Stimulated activated CD4-positive, alpha-beta T cell treated with anti-CD3 and anti-CD28 coated beads, Interleukin-4, amount 100 ng/mL, for 48 hours (primary cell): ENCODE measurements around the gene POLR2L.

ENCODE experiments used
- DNase-seq, 2 donors: peaks; one replicate each; pipeline ENCODE4 v3.0.0-alpha.2; 2020; ENCODE audit warnings: low read depth in 2 of 2

POLR2L gene

DNA sequence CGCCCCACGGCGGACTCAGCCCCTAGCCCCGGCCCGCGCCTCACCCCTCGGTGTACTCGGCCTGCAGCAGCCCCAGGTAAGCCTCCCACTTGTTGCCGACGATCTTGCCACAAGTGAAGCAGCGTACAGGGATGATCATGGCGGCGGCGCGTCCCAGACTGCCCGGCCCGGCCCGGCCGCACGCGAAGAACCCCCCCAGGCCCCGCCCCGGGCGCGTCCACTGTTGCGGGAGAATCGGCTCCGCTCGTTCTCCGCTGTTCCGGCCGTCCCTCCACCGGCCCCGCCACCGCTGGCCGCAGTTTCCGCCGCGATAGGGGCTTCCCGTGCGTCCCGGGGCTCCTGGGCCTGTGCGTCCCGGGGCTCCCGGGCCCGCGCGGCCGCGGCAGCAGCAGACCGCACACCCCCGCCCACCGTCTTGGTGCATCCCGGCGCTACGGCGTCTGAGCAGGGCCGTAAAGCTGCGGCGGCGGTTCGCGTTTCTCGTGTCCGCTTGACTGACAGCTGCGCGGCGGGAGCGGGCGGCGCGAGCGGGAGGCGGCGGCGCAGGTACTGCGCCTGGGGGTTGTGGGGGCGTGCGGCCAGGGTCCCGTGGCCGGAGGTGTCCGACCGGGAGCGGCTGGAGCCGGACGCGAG is at the start of gene POLR2L, which contains the start of gene TSPAN4:
Gene POLR2L, minus strand, starts transcription at position 160 of the 633 bp plus-strand sequence. Its CDS starts 21 bp downstream, at position 139.
Gene TSPAN4, plus strand, starts transcription at position 483 of the 633 bp plus-strand sequence. CDS start 7,453 bp downstream, outside the sequence.
- peak; percentile 84 to 86 for DNase-seq

DNA sequence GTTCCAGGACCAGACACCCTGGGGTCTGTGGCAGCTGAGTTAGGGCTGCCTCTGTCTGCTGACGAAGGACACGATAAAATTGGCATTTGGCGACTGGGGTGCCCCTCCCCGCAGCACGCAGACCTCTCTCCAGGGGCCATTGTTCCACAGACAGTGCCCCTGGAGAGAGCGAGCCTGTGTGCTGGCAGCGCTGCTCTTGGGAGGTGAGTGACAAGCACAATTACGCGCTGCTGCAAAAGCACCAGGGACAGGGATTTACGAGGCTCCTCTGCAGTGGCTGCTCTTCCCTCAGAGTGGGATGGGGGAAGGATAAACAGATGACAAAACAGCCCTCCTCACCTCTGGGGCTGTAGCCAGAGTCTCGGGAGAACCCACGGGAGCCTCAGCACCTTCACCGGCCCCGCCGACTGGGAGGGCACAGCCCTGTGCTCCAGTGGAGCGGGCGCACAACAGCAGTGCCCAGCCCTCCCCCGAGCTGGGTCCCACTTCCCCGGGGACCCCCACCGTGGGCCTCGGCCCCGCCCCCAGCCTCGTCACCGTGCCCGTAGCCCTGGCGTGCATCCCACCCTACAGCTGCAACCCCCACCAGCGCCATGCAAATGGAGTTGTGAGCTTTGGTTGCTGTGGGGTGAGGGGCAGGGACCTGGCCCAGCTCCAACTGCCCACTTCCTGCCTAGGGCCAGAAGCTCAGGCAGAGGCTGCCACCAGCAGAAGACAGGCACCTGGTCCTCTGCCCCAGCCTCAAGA is 48.6 kb upstream of the POLR2L start:
- no peak for DNase-seq

DNA sequence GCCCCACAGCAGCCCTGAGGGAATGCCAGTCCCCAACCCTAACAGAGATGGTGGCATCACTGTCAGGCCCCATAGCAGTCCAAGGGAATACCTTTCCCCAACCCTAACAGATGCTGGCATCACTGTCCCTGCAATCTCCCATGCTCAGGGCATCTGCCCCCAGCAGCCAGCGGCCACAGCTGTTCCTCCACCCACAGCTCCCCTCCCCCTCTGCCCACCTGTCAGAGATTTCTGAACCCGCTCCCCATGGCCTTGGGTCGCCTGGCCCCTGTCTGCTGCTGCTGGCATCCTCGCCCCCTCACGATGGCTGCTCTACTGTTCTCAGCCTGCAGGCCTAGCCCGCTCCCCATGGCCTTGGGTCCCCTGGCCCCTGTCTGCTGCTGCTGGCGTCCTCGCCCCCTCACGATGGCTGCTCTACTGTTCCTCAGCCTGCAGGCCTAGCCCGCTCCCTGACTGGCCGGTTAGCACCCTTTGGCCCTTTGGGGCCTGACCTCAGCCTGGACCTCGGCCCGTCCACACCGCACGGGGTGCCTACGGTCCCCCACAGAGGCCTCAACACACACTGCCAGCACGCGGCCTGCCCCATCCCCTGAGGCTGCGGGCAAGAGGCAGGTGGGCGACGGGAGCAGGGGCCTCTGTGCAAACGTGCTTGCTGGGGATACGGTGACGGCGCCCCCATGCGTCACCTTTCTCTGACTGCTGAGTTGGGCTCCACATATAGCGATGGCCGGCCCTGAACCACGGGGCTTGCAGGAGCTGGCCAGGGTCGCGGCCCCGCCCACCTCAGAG is 47.6 kb upstream of the POLR2L start:
- DNase-seq = no peak

DNA sequence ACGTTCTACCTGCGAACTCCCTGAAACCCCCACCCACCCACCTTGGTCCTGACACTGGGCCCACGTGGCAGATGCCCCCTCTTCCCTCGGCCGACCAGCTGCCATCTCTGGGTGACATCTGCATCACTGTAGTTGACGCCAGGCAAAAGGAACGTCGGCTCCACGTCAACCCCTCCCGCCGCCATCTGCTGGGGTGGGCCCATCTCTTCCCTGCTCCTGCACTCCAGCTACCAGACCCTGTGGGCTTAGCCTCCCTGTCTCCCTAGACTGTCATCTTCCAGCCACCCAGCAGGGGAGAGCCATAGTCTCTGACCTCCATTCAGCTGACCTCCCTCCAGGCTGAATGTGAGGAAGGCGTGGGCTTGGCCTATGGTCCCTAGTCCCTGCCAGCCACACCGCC is 46.9 kb upstream of the POLR2L start:
- no peak for DNase-seq

DNA sequence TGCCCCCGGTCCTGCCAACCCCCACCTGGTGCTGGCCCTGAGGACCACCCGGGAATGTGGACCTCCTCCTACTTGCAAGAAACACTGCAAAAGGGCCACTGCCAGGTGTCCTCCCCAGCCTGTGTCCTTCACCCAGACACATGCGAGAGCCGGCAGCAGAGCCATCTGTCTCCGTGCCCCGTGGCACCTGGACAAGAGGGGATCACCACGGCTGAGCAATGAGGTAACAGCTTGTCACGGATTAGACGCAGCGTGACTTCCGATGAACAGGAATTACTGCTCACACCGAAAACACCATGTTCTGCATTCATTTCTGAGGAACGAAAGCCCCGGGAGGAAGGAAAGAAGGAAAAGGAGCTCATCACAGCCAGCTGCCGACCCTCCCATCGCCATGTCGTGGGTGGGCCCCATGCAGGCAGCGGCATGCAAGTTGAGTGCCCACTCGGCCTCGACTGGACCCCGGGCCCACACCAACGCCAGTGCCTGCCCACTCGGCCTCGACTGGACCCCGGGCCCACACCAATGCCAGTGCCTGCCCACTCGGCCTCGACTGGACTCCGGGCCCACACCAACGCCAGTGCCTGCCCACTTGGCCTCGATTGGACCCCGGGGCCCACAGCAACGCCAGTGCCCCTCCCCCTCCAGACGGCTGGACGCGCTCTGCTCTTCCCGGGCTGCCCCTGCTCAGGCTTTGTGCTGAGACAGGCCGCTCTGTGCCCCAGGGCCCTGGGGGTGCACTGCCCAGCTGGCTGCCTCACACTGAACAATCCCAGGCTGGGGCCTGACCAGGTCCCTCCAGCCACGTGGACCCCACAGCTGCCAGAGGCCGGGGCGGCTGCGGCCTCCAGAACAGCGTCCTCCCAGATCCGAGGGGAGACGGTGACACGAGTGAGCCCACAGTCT is 46.2 kb upstream of the POLR2L start:
- DNase-seq = no peak

DNA sequence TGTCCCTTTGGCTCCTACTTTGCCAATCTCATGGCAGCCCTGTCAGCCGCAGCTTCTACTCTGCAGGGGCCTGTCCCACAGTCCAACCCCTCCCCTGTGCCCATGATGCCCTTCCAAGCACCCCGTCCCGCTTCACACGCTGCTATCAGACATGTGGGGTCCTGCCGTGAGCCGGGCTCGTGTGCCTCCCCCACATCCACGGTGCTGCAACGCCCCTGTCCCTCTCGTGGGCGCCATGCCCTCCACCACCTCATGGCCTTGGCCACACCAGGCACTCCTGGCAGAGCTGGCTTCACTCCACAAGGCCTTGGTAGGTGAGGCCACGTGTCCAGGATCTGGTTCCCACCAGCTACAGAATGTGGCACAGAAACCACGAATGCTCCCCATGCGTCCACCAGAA is 45.3 kb upstream of the POLR2L start:
- DNase-seq = no peak

DNA sequence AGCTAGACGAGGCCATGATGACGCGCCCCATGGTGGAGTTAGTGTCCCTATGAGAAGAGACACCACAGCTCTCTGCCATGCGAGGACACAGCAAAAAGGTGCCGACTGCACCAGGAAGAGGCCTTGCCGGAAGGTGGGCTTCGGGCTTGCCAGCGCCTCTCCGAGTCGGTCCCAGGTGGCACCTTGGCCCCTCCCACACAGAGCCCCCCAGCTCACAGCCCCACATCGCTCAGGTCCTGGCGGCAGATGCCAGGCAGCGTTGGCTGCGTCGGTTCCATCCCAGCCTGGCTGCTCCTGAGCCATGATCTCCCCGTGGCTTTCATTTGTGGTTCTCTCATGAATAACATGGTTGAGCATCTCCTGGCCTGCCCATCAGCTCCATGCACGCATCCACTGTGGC is 44.2 kb upstream of the POLR2L start:
- no peak for DNase-seq

DNA sequence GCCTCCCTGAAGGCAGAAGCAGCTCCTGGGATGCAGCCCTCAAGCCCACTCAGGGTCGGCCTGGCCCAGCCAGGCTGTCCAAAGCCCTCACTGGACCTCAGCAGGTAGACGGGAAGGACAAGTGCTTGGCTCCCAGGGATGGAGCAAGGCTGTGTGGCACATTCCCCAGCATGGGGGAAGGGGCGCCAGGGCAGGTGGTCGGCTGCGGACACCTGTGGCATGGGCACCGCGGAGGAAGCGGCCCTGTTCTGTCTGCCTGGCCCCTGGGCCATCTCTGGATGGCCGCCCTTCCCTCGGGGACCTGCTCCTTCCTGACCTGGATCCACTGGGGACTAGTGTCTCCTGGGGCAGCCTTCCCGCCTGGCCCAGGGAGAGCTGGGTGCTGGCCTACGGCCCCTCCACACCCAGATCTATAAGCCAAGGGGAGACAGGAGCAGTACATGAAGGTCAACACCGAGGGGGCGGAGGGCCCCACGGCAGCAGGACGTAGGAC is 42.3 kb upstream of the POLR2L start:
- no peak for DNase-seq

DNA sequence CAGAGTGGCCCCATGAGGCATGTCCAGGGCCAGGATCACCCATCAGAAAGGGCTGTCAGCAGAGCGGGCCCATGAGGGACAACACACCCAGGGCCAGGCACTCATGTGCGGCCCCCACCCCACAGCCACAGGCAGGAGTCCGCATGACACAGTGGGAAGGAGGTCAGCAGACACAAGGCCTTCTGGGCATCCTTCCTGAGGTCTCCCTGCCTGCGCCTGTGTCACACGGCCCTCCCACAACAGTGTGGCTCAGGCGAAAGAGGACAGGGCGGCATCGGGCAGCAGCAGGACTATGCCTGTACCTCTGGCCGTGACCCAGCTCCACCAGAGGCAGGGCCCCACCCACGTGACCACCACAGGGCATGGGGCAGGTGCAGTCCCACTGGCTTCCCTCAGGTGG is 41.2 kb upstream of the POLR2L start:
- no peak for DNase-seq

DNA sequence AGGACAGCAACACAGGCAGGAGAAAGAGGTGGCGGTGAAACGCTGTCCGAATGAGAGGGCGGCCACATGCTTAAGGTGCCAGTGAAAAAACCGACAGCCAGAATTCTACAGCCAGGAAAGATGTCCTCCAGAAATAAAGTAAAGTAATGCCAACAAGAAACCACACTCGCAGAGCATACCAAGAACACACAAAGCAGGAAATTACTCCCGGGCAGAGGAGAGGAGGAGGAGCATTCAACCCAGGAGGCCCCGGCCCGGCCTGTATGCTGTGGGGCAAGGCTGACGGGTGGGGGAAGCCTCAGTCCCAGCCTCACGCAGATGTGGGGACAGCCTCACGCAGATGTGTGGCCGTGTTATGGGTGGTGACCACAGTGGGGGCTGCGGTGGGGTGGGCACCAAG is 40.3 kb upstream of the POLR2L start:
- DNase-seq = no peak

DNA sequence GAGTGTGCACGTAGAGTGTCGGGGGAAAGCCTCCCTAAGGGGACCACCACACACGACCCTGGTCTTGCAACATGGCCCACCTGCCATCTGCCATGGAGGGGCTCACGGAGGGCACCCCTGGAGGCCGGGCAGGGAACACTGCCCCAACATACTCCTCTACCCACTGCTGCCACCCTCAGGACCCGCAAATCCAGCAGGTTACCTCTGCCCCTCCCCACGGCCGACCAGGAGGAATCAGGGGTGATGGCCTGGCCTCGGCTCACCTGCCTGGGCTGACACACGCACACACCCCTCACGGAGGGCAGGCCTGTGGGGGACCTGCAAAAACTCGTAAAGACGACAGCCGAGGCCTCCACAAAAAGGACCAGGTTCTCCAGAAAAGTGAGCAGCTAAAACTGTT is 38.1 kb upstream of the POLR2L start:
- DNase-seq = no peak

DNA sequence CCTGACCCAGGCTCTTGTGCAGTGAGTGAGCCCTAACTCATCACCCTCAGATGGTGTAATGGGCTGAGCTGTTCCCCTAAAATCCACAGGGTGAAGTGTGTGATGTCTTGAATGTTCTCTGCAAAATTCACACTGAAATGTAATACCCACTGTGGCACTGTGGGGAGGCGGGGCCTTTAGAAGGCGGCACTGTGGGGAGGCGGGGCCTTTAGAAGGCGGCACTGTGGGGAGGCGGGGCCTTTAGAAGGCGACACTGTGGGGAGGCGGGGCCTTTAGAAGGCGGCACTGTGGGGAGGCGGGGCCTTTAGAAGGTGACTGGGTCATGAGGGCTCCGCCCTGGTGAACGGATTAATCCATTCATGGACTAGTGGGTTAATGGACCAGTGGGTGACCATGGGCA is 35.2 kb upstream of the POLR2L start:
- DNase-seq = peak; percentile 25 to 34

DNA sequence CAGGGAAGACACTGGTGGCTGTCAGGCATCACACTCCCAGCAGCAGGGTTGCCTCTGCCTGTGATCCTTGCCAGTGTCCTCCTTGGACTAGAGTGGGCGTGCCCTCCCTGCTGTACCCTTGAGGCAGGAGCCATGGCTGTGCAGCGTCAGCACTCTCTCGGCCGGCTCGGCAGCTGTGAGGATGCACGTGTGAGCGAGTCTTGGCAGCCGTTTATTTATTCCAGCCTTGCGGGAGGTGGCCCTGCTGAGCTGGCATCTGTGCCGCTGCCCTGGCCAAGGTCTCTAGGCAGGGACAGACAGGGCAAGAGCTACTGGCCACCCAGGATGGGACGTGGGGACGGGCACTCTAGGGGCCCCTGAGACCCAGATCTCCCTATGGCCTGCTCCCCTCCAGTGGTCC is 34.2 kb upstream of the POLR2L start:
- no peak for DNase-seq

DNA sequence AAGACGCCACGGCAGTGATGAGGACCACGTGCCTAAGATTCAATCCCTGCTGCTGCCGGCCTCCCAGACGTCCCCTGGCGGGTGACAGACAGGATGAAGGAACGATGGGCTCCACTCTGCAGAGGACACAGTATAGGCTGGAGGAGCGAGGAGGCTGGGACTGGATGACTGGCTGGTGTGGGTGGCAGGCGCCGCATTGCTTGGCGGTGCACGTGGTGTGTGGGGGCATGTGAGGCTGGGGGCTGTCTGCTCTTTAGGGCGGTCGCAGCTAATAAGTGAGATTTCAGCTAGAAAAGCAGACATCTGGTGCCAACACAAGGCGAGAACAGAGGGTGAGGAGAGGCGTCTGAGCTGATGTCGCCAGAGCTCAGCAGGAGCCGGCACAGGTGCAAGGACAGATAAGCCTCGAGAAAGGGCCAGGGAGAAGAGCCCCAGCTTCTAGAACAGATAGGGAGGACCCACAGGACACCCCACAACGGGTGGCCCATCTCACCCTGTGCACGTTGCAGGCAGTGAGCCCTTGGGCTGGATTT is 33.5 kb upstream of the POLR2L start:
- no peak for DNase-seq

DNA sequence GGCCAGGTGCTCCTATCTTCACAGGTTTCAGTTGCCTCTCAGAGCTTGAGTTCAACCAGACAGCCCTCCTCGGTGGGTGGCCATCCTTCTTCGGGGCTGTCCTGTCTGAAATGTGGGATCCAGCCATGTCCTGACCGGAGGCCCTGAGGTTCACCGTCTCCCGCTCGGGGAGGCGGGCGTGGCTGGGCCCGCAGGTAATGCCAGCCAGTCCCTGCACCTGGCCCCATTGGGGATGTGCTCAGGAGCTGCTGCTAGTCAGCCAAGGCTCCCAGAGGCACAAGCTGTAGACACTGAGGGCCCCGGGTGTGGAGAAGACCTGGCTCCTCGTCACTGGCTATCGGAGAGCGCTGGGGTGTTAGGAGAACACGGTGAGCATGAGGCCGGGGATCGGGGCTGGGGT is 32.9 kb upstream of the POLR2L start:
- no peak for DNase-seq

DNA sequence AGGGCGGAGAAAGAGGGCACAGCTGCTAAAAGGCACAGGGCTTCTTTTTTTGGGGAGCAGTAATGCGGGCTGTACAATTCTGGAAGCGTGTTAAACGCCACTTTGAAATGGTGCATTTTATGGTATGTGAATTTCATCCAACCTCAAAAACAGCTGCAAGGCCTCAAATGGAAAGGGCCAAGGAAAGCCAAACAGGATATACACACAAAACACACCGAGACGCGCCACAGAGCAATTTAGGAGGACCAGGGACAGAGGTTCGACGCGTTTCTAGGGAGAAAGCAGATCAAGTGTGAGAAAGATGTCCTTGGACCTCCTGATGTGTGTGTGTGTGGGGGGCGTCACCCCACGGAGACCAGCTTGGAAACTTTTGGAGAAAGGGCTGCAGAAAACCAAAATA is 31.4 kb upstream of the POLR2L start:
- no peak for DNase-seq

DNA sequence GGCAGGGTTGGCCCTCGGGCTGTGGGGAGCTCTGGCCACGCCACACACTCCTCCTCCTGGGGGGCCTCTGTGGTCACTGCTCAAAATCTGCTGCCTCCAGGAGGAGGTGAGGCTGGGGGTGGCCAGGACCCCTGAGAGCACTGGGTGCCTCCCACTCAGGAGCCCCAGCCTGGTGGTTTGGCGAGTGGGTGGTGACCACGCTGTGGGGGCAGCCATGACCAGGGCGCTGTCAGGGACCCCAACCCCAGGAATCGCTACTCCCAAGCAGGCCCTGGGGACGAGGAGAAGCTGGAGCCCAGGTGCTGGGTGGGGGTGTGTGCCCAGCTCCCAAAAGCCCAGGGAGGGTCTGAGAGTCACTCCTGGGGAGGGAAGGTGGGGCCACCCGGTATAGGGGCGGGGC is 30.5 kb upstream of the POLR2L start:
- no peak for DNase-seq

DNA sequence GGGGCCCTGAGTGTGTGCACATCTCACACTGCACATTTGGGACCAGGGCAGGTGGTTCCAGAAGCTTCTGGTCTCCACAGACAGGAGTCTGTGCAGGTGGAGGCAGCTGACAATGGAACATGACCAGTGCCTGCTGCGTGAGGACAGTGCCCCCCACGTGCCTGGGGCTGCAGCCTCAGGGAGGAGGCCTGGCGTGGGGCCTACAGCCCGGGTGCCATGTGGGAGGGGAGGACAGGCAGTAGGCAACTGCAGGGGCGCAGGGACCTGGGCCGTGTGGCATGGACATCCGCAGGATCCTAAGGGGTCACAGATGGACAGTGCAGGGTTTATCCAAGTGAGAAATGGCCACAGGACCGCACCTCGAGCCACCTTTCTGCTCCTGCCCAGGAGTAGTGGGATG is 29.1 kb upstream of the POLR2L start:
- no peak for DNase-seq

DNA sequence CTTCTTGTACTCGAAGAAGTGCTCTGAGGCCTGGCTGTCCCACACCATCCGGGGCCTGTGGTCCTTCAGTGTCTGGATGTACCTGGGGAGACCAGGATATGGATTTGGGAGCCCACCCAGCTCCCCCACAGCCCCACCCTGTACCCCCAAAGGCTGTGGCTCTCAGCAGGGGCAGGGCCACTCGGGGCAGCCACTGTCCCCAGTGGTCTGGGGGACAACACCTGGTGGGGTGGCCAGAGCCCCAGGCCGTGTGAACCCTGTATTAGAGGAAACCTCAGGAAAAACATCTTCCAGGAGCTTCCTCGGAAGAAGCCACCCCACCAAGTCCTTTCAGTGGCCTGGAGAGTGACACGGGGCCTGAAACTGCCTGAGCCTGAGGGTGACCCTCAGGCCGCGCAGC is 28.1 kb upstream of the POLR2L start:
- DNase-seq = no peak

DNA sequence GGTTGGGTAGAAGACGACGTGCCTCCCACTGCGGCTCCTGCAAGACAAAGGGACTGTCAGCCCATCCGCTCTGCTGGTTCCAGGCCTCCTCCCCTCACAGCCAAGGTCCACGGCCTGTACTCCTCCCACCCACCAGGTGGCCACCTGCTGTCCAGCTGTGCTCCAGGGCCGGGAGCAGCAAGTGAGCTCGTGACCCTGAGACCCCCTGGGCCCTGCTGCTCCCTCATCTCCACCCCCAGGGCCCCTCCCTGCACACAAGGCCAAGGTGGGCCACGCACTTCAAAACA is 27.7 kb upstream of the POLR2L start:
- no peak for DNase-seq

DNA sequence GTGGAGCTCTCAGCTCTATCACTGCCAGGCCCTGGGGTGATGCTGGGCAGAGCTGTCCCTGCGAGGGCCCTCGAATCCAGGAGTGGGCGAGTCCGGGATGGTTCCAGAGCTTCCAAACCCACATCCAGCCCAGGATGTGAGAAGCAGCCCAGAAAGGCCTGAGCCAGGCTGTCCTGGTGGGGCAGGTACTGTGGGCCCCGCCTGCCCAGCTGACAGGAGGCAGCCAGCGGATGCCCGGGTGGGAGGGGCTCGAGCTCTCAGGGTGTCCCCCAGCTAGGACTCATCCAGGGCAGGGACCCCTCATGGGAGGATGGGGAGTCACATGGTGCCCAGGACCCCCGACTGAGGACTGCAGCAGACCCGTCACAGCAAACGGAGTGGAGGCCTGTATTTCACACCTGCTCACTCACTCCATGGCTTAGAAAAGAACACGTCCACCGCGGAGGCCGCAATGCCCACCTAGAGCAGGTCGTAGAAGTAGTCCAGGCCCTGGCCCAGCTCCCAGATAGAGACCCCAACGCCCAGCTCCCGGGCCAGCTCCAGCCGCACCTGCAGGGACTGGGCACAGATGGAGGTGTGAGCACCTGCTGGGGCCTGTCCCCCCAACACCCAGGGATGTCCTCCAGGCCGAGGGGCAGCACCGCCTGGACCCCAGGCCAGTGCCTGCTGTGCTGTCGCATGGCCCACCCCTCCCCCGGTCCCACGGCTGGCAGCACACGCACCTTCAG is 27.2 kb upstream of the POLR2L start:
- DNase-seq = no peak
